ENCODE data around the gene C3orf52. TPM values are rescaled to one million over a fixed set of nuclear protein-coding genes. Genes with fewer than 3 reads are reported as not detected.
A peak's percentile ranks its signal among the peaks of the same experiment; 100 is the strongest.

Gene C3orf52
- total RNA-seq, 6 donors from 2014 or later, result 17.1 to 74.6 (median 28.4) TPM

DNA sequence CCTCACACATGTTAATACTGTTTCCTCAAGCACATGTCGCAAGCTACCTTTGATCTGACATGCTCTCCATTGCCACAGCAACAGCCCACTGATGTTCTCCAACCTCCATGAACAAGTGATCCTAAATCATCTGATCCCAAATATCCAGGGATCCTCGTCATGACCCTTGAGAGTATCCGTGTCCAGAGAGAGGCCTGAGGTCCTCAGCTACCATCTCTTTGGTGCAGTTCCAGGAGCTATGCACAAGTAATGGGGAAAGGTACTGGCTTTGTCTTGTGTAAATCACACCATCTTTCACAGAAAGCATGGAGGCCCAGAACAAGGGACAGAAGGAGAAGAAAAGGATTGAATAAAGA is 44.4 kb downstream of the C3orf52 start:
- no peaks in the 10 kb centered on the region for H3K27me3 ChIP-seq
- TF ChIP-seq POLR2A (IDR thresholded peaks at IDR 0.05), result no peak
- TF ChIP-seq EP300 (IDR thresholded peaks at IDR 0.05), result no peak
- TF ChIP-seq CTCF (IDR thresholded peaks at IDR 0.05), result no peak
- no peak for TF ChIP-seq POLR2AphosphoS5 (IDR thresholded peaks at IDR 0.05)
- ATAC-seq (ENCODE audit: low FRiP score in 2 of 2), result no peak
- H3K4me3 ChIP-seq, result no peak overlapping the region
- peaks cover 0 to 13% (median 3%) of the 10 kb centered on the region in 4 donors for H3K4me1 ChIP-seq
- no peak overlapping the region for H3K27ac ChIP-seq
- no peak for DNase-seq
- H3K36me3 ChIP-seq, result no peaks in the 10 kb centered on the region
- no peaks in the 10 kb centered on the region for H3K9me3 ChIP-seq
- 69 to 89% methylated on average over 3 of the region's 3 CpGs for WGBS, 2 donors

GRCh38 chr3:112131111-112131510 is 44.9 kb downstream of the C3orf52 start:
- 92 to 97% methylated on average over 3 of the region's 3 CpGs for WGBS, 2 donors
- DNase-seq, result no peak
- Histone ChIP-seq H3K4me3 (no peak overlapping the region), H3K4me1 (peaks cover 0 to 13% (median 3%) of the 10 kb centered on the region in 4 donors), H3K36me3 (no peaks in the 10 kb centered on the region), H3K27ac (no peak overlapping the region), H3K27me3 (no peaks in the 10 kb centered on the region), H3K9me3 (no peaks in the 10 kb centered on the region)
- TF ChIP-seq CTCF (IDR thresholded peaks at IDR 0.05) (no peak), POLR2AphosphoS5 (IDR thresholded peaks at IDR 0.05) (no peak), EP300 (IDR thresholded peaks at IDR 0.05) (no peak), POLR2A (IDR thresholded peaks at IDR 0.05) (no peak)
- no peak for ATAC-seq (ENCODE audit: low FRiP score in 2 of 2)

GRCh38 chr3:112132088-112132487 is 45.9 kb downstream of the C3orf52 start:
- DNase-seq (no peak), ATAC-seq (ENCODE audit: low FRiP score in 2 of 2) (no peak)
- H3K27ac ChIP-seq, result no peak overlapping the region
- no peaks in the 10 kb centered on the region for H3K9me3 ChIP-seq
- H3K4me3 ChIP-seq, result no peak overlapping the region
- 93 to 94% methylated on average over 3 of the region's 3 CpGs for WGBS, 2 donors
- peaks cover 0 to 5% (median 0%) of the 10 kb centered on the region in 4 donors for H3K4me1 ChIP-seq
- H3K36me3 ChIP-seq, result no peaks in the 10 kb centered on the region
- TF ChIP-seq POLR2AphosphoS5 (IDR thresholded peaks at IDR 0.05) (no peak), POLR2A (IDR thresholded peaks at IDR 0.05) (no peak), CTCF (IDR thresholded peaks at IDR 0.05) (no peak), EP300 (IDR thresholded peaks at IDR 0.05) (no peak)
- H3K27me3 ChIP-seq, result no peaks in the 10 kb centered on the region

- TF ChIP-seq CTCF (IDR thresholded peaks at IDR 0.05) (no peak), POLR2A (IDR thresholded peaks at IDR 0.05) (no peak)
- DNase-seq (no peak), ATAC-seq (ENCODE audit: low FRiP score in 2 of 2) (no peak)
- Histone ChIP-seq H3K4me3 (no peak overlapping the region), H3K27ac (no peak overlapping the region), H3K4me1 (peaks cover 0 to 5% (median 0%) of the 10 kb centered on the region in 4 donors), H3K9me3 (no peaks in the 10 kb centered on the region), H3K27me3 (no peaks in the 10 kb centered on the region), H3K36me3 (no peaks in the 10 kb centered on the region)
- WGBS, 2 donors, result 58 to 68% methylated on average over 1 of the region's 1 CpG
Observed at GRCh38 chr3:112132554-112132953, 46.4 kb downstream of the C3orf52 start.

DNA sequence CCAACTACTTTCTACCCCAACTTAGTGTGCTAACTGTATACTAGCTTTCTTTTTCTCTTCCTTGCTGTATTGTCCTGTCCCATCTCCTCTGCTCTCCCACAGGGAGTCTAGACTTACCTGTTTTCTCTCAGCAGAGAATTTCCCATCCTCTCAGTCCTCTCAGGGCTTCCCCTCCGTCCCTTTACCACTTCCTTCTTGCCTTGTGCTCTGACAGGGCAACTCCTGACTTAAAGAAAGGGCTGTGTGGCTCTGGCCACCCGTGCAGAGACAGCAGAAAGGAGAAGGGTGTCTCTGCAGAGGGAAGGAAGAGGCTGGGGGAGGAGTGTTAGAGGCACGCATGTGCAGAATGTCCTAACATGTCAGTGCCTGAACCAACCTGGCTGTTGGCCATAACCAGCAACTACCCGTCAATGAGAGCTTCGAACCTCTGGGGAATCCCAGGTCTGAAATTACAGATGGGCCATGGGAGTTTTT is 46.8 kb downstream of the C3orf52 start, which contains the start of gene GCSAM:
Gene GCSAM, minus strand, starts transcription at position 274 of the 474 bp plus-strand sequence. Its CDS starts 128 bp downstream, at position 146.
- H3K27me3 ChIP-seq, result no peaks in the 10 kb centered on the region
- ATAC-seq (ENCODE audit: low FRiP score in 2 of 2), result peak; percentile 78 to 82
- peak in 1 of 2 donors; percentile 66 for DNase-seq
- no peaks in the 10 kb centered on the region for H3K36me3 ChIP-seq
- peaks cover 0 to 7% (median 0%) of the 10 kb centered on the region in 4 donors for H3K4me1 ChIP-seq
- H3K9me3 ChIP-seq, result no peaks in the 10 kb centered on the region
- 42 to 52% methylated on average over 5 of the region's 5 CpGs for WGBS, 2 donors
- no peak for TF ChIP-seq CTCF (IDR thresholded peaks at IDR 0.05)
- TF ChIP-seq POLR2AphosphoS5 (IDR thresholded peaks at IDR 0.05), result no peak
- TF ChIP-seq EP300 (IDR thresholded peaks at IDR 0.05), result no peak
- no peak for TF ChIP-seq POLR2A (IDR thresholded peaks at IDR 0.05)
- H3K4me3 ChIP-seq, result no peak within 1 kb of the TSS
- H3K27ac ChIP-seq, result no peak within 1 kb of the TSS

All from upper lobe of left lung (tissue), 6 donors.